AG10803 (cell line): ENCODE measurements around the gene MEAF6.

Experiments used
- DNase-seq: peaks from one replicate; pipeline ENCODE4 v3.0.0; 2010; ENCODE audit warnings: low read depth
- H3K4me3 ChIP-seq: 2 replicates; pipeline ENCODE4 v1.5.1; 2011; ENCODE audit warnings: mild to moderate bottlenecking, low read length, control low read depth
- CTCF ChIP-seq: conservative IDR thresholded peaks from 2 replicates; pipeline ENCODE4 v1.5.1; 2011; ENCODE audit warnings: mild to moderate bottlenecking, low read length, control low read depth, inconsistent platforms

The MEAF6 gene

GRCh38 chr1:37469386-37469785 is 45.2 kb downstream of the MEAF6 start:
- no peak for DNase-seq
- H3K4me3 ChIP-seq: no peak overlapping the region
- TF ChIP-seq CTCF: no peak

- TF ChIP-seq CTCF: no peak
- no peak overlapping the region for H3K4me3 ChIP-seq
Observed at GRCh38 chr1:37468037-37468436, 46.5 kb downstream of the MEAF6 start.

GRCh38 chr1:37465593-37466517 is 48.7 kb downstream of the MEAF6 start:
- no peak overlapping the region for H3K4me3 ChIP-seq
- peak; percentile 59 for DNase-seq
- no peak for TF ChIP-seq CTCF

More at GRCh38 chr1:37468037-37468436, 46.5 kb downstream of the MEAF6 start:
- no peak for DNase-seq

- TF ChIP-seq CTCF: no peak
- no peak for DNase-seq
- H3K4me3 ChIP-seq: no peak overlapping the region
Observed at GRCh38 chr1:37464443-37464842, 50.1 kb downstream of the MEAF6 start.

- no peak for DNase-seq
- no peak overlapping the region for H3K4me3 ChIP-seq
- no peak for TF ChIP-seq CTCF
Observed at GRCh38 chr1:37461698-37462436, 52.7 kb downstream of the MEAF6 start.

- TF ChIP-seq CTCF: no peak
- no peak for DNase-seq
- no peak overlapping the region for H3K4me3 ChIP-seq
Observed at GRCh38 chr1:37458551-37458950, 56.0 kb downstream of the MEAF6 start.
